K562 (cell line): ENCODE results near the gene ADGRB2. TPM values are rescaled to one million over a fixed set of nuclear protein-coding genes. Genes with fewer than 3 reads are reported as not detected.

Experiments used
- CAMTA2 ChIP-seq: fragments of 250-450 bp; sonication (Bioruptor Pico); conservative IDR thresholded peaks from 2 replicates; pipeline ENCODE4 v1.5.1; 2022
- CBFB ChIP-seq: sonication (generic); formaldehyde crosslinking; IDR thresholded peaks from 2 replicates; pipeline ENCODE4 v1.4.0; 2020; ENCODE audit warnings: mild to moderate bottlenecking, missing genetic modification reagents
- CCNT2 ChIP-seq: IDR thresholded peaks from 2 replicates; pipeline ENCODE4 v1.6.1; 2011; ENCODE audit warnings: borderline replicate concordance, low read depth, mild to moderate bottlenecking, moderate library complexity, mixed read lengths, low read length; ENCODE audit not compliant: insufficient read length; ENCODE audit errors: extremely low read depth
- CHCHD3 ChIP-seq: fragments of 250-450 bp; sonication (Bioruptor Pico); IDR thresholded peaks from 2 replicates; pipeline ENCODE4 v2.1.2; 2022; ENCODE audit warnings: mild to moderate bottlenecking
- FOXA3 ChIP-seq, 2 experiments: fragments of 450-650 bp in 1 of 2; sonication (generic) in 1 of 2; formaldehyde crosslinking; IDR thresholded peaks in 1 of 2; conservative IDR thresholded peaks in 1 of 2; 2 replicates each; pipeline versions ENCODE4 v1.4.0 to v1.8.0; 2020 to 2022; ENCODE audit warnings: mild to moderate bottlenecking in 2 of 2, missing genetic modification reagents in 1 of 2
- KAT2B ChIP-seq: IDR thresholded peaks from one replicate; pipeline ENCODE4 v1.6.1; 2012; ENCODE audit warnings: low read depth, mild to moderate bottlenecking, control low read depth, inconsistent platforms, low read length, moderate library complexity
- KLF13 ChIP-seq: fragments of 450-650 bp; IDR thresholded peaks from 2 replicates; pipeline ENCODE4 v1.6.1; 2016; ENCODE audit warnings: missing genetic modification characterization, low read depth, mild to moderate bottlenecking, missing compliant biosample characterization, moderate library complexity, borderline replicate concordance
- LEF1 ChIP-seq: fragments of 450-650 bp; IDR thresholded peaks from 2 replicates; pipeline ENCODE4 v1.6.1; 2016; ENCODE audit warnings: mild to moderate bottlenecking
- MAFK ChIP-seq: IDR thresholded peaks from 2 replicates; pipeline ENCODE4 v1.6.1; 2011; ENCODE audit warnings: low read length, improper control_type of control experiment
- PHB ChIP-seq: fragments of 250-450 bp; sonication (Bioruptor Pico); IDR thresholded peaks from 2 replicates; pipeline ENCODE4 v1.5.0; 2021
- PREB ChIP-seq: sonication (generic); formaldehyde crosslinking; IDR thresholded peaks from 2 replicates; pipeline ENCODE4 v1.8.1; 2023; ENCODE audit warnings: mild to moderate bottlenecking, missing genetic modification reagents
- RBM15 ChIP-seq: fragments of 200-400 bp; formaldehyde crosslinking; IDR thresholded peaks from 2 replicates; pipeline ENCODE4 v1.6.1; 2018; ENCODE audit warnings: mild to moderate bottlenecking, low read length, moderate library complexity; ENCODE audit not compliant: insufficient read depth
- SIN3B ChIP-seq: fragments of 450-650 bp; IDR thresholded peaks from 2 replicates; pipeline ENCODE4 v1.6.1; 2017; ENCODE audit warnings: low read depth, mild to moderate bottlenecking, moderate library complexity
- SMAD1 ChIP-seq: fragments of 150-350 bp; IDR thresholded peaks from 2 replicates; pipeline ENCODE4 v1.6.1; 2014; ENCODE audit warnings: low read length, low read depth; ENCODE audit not compliant: partially characterized antibody
- SOX6 ChIP-seq: fragments of 450-650 bp; IDR thresholded peaks from 2 replicates; pipeline ENCODE4 v1.6.1; 2014; ENCODE audit warnings: mild to moderate bottlenecking
- TAF9B ChIP-seq: fragments of 450-650 bp; IDR thresholded peaks from 2 replicates; pipeline ENCODE4 v1.6.1; 2018; ENCODE audit warnings: mild to moderate bottlenecking; ENCODE audit not compliant: partially characterized antibody
- TEAD2 ChIP-seq: fragments of 450-650 bp; IDR thresholded peaks from 2 replicates; pipeline ENCODE4 v1.6.1; 2016; ENCODE audit warnings: missing genetic modification characterization, control low read depth, missing compliant biosample characterization
- THAP12 ChIP-seq: fragments of 250-450 bp; sonication (Bioruptor Pico); IDR thresholded peaks from 2 replicates; pipeline ENCODE4 v1.9.0; 2021; ENCODE audit warnings: mild to moderate bottlenecking, inconsistent platforms
- ZBTB26 ChIP-seq: fragments of 450-650 bp; formaldehyde crosslinking; IDR thresholded peaks from 2 replicates; pipeline ENCODE4 v1.4.0; 2022; ENCODE audit warnings: missing genetic modification characterization
- ZNF589 ChIP-seq: fragments of 200-800 bp; sonication (Bioruptor generic); IDR thresholded peaks from 2 replicates; pipeline ENCODE4 v1.6.1; 2016; ENCODE audit warnings: low read depth, missing genetic modification characterization, missing compliant biosample characterization
- ZNF707 ChIP-seq: fragments of 250-450 bp; sonication (Bioruptor Pico); conservative IDR thresholded peaks from 2 replicates; pipeline ENCODE4 v1.8.0; 2022; ENCODE audit warnings: inconsistent platforms, mild to moderate bottlenecking, moderate library complexity
- ZNF785 ChIP-seq: fragments of 250-450 bp; sonication (Bioruptor Pico); IDR thresholded peaks from 2 replicates; pipeline ENCODE4 v1.4.0; 2020; ENCODE audit warnings: mild to moderate bottlenecking
- polyA plus RNA-seq, 8 experiments: library from polyadenylated mRNA; depleted of rRNA in 4 of 8; stranded (reverse) in 5 of 8; unstranded in 3 of 8; fragments of >200 nt; fragmentation: Nextera tagmentation in 2 of 8; fragmentation: Illumina TruSeq in 1 of 8; extraction: Ambion mirVana in 2 of 8; extraction: Trizol in 1 of 8; gene quantifications; 2 replicates each; pipeline versions ENCODE4 v1.2.1 to v1.2.3, GENCODE V29; 2011 to 2014; ENCODE audit warnings: inconsistent platforms in 1 of 8, missing spikeins in 1 of 8
- total RNA-seq, 7 experiments: library from RNA; depleted of rRNA in 6 of 7; stranded (reverse); fragments of >200 nt in 6 of 7; fragmentation: Illumina TruSeq in 2 of 7; extraction: Trizol in 2 of 7; gene quantifications; 2 replicates each; pipeline versions ENCODE4 v1.2.1 to v1.2.3, GENCODE V29; 2011 to 2021; ENCODE audit warnings: low replicate concordance in 1 of 7
- TF ChIP-seq, protein P1 (sequence below): fragments of 450-650 bp; formaldehyde crosslinking; IDR thresholded peaks from 2 replicates; pipeline ENCODE4 v1.4.0; 2022; ENCODE audit warnings: missing genetic modification characterization

Gene ADGRB2
- total and polyA plus RNA-seq, 9 of the 15 experiments (the other 6 are each of a cell fraction or from before 2014, with no cell fraction given), result 0.04 to 0.23 (median 0.20) TPM; not detected in 2

DNA sequence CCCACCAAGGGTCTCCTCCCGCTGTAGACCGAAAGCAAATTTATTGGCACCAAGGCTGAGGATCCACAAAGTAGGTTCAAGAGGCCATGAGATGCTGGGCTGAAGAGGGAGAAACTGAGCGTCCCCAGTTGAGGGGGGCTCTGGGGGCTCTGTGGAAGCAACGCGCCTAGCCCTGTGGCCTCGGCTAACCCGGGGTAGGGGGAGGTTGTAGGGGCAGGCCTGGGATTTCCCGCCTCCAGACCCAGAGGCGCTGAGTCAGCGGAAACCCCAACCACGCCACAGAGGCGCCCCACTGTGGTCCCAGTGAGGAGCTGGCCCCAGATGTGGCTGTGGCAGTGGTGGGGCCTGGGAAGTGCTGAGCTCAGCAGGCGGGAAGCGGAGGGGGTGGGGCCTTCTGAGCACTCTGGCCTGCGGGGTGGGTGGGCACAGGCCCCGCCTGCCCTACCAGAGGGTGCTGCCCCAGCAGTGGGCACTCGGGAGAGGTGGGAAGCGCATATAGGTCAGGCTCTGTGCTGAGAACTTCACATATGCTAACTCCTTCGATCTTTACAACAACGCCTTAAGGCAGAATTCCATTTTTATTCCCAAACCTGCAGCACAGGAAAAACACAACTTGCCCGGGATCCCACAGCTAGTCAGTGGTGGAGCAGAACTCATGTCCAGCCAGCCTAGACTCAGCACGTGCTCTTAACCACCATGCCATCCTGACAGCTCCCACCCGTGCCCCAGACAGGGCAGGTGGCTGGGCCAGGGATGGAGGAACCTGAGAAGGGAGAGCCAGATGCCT, 58.9 kb downstream of the ADGRB2 start (continued):
- TF ChIP-seq SOX6 (no peak; the same call in 1 of the 2 replicates), RBM15 (no peak), ZBTB26 (CRISPR knock-in tag) (no peak), THAP12 (no peak), KLF13 (tag) (0 out of 2 replicates have a peak, but pooled peaks have one; percentile 13), ZNF785 (CRISPR knock-in tag) (no peak), TEAD2 (no peak), KAT2B (no peak), CCNT2 (peak; percentile 36), CHCHD3 (CRISPR knock-in tag) (no peak), SMAD1 (peak; percentile 21), FOXA3 (CRISPR knock-in tag; conservative IDR thresholded peaks at IDR 0.05 in 1 of 2, IDR thresholded peaks at IDR 0.05 in 1 of 2) (no peak), MAFK (peak; percentile 99), CAMTA2 (CRISPR knock-in tag) (no peak), PHB (CRISPR knock-in tag) (no peak), ZNF707 (no peak), CBFB (CRISPR knock-in tag) (no peak), SIN3B (no peak), ZNF589 (CRISPR knock-in tag) (no peak), TAF9B (no peak), LEF1 (no peak), PREB (CRISPR knock-in tag) (no peak)
- TF ChIP-seq, protein P1, sequence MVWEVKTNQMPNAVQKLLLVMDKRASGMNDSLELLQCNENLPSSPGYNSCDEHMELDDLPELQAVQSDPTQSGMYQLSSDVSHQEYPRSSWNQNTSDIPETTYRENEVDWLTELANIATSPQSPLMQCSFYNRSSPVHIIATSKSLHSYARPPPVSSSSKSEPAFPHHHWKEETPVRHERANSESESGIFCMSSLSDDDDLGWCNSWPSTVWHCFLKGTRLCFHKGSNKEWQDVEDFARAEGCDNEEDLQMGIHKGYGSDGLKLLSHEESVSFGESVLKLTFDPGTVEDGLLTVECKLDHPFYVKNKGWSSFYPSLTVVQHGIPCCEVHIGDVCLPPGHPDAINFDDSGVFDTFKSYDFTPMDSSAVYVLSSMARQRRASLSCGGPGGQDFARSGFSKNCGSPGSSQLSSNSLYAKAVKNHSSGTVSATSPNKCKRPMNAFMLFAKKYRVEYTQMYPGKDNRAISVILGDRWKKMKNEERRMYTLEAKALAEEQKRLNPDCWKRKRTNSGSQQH (CRISPR knock-in tag), result no peak
